GM21390 (cell line): ENCODE measurements around the gene ZDHHC14.
A peak's percentile ranks its signal among the peaks of the same experiment; 100 is the strongest.

Experiments used
- ATAC-seq: cut with Tn5 transposase; IDR thresholded peaks from one replicate; pipeline ENCODE4 v1.9.1; 2021; ENCODE audit not compliant: unreplicated experiment

ZDHHC14 gene

GRCh38 chr6:157530126-157530525 is 149.1 kb downstream of the ZDHHC14 start:
- ATAC-seq = no peak

- ATAC-seq = no peak
Measured at GRCh38 chr6:157530724-157531168, 149.8 kb downstream of the ZDHHC14 start.

DNA sequence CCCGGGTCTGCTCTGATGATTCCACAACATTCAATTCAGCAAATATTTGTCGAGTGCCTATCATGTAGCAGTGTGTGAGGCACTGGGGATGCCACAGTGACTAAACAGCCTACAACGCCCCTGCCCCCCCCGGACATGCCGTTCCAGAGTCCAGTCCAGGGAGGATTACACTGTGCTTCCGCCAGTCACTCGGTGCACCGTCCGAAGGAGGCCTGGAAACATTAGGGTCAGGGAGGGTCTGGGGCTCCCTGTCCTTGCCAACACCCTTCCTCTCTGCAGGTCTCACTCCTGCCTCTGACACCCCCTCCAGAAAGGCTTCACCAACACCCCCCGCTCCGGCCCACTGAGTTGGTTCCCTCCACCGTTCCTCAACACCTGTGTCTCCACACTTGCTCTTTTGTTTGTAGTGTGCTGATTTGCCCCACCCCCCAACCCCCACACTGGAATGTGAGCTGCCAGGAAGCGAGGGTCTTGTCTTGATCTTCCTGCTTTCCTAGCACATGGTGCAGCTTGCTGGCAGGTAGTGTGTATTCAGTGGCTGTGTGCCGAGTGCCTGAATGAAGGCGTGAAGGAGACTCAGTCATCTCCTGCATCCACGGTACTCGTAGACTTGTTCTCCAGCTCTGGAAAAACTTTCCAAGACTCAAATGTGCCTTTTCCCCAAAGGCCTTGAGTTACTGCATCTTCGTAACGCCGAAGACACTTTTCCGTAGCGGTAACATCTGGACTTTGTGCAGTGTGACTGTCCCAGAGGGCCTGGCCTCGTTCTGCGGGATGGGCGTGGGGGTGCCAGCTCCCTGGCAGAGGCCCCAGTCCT is 150.4 kb downstream of the ZDHHC14 start:
- no peak for ATAC-seq

- ATAC-seq = no peak
Measured at GRCh38 chr6:157531986-157532365, 151.0 kb downstream of the ZDHHC14 start.

GRCh38 chr6:157533048-157533871 is 152.3 kb downstream of the ZDHHC14 start:
- ATAC-seq = no peak

GRCh38 chr6:157534134-157534871 is 153.3 kb downstream of the ZDHHC14 start:
- ATAC-seq = no peak

DNA sequence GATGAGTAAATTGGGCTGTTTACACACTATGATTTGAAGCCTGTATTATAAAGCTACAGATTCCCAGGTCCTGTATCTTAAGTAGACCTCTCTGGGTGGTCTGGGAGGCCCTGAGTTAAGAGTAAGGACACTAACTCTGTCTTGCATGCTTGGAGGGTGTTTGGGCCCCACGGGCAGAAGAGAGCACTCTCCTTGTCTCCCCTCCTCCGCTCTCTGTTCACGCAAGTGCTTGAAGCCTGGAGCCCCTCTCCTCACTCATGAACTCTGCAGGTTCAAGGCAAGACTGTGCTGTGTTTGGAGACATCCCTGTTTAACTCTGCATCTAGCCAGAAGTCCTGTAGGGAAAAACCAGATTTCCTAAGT is 154.0 kb downstream of the ZDHHC14 start:
- ATAC-seq = no peak

GRCh38 chr6:157535340-157536222 is 154.6 kb downstream of the ZDHHC14 start:
- ATAC-seq = peak; percentile 74

DNA sequence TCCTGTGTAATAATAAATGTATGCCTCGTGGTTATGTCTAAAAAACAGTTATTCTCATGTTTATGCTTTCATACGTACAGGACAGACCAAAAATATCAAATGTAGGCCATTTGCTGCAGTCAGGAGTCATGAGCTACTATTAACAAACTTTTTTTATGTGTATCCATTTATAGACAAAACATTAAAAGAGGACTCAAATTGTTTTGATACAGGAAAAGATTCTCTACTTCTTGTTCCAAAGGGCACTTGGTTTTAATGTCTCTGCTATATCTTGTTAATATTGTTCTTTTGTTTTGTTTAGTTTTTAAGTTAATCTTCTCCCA is 155.2 kb downstream of the ZDHHC14 start:
- ATAC-seq = no peak

DNA sequence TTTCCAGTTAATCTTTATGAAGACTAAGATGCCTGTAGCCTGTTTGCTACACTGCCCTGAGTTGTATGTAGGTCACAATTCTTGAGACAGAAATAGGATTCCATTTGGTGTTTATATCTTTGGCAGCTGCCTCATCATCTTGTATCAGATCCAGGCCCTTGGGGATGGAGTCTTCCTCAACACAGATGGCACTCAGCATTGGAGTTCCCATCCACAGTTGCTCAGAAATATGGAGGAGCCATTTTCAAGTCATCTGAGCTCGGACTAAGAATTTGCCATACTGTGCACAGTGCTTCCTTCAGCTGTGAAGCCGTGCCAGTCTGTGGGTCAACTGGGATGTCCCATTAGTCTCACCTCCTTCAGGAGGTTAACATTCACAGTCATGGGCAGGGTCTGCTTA is 156.6 kb downstream of the ZDHHC14 start:
- no peak for ATAC-seq

GRCh38 chr6:157538168-157538567 is 157.2 kb downstream of the ZDHHC14 start:
- ATAC-seq = no peak

- ATAC-seq = no peak
Measured at GRCh38 chr6:157538698-157539097, 157.7 kb downstream of the ZDHHC14 start.

DNA sequence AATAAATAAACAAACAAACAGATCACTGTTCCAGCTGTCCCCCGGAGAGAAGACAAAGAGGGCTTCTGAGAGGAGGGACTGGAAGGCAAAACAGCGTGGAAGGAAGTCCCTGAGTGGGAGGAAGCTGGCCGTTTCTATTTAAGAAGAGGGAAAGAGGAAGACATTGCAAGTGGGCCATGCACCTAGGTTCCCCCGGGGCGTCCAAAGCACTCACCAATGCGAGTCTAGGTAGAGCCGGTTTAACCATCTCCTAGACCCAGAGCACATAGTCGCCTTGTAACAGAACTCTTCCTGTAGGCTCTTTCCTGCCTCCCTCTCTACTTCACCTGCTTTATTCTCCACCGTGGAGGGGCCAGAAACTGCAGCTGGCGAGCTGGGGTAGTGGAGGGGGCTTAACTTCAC is 158.4 kb downstream of the ZDHHC14 start:
- ATAC-seq = no peak

DNA sequence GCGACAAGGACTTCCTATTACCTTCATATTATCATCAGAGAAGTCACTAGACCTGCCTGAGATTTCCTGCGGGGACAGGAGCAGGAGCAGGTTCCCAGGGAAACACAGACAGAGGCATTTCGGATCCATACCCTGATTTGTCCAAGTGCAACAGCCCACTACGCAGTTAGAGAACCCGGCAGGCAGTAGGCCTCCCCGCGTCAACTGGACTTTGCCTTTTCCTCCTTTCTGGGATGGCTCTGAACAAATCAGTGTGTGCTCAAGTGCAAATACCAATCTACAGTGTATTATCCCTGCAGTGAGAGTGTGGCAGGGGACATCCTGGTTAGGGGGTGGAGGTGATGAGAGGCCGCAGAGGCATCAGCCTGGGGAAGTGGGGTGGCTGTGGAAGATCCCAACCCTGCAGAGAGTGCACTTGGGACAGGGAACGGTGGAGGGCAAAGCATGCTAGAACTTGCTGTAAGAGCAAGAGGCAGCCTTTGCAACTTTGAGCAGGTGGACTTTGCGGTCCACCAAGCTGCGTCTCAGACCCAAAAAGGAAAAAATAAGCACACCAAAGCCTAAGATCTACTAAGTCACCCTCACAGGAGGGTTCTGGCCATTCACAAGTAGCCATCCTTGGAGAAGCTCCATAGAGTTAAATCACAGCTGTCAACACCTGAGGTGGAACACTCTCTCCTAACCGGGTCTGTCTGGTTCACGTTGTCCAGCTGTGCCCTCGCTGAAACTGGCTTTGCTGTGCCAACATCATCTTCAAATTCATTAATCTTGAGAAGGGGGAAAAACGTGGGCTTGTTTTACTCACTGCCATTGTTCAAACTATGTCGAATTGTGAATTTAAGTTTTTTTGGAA is 159.1 kb downstream of the ZDHHC14 start:
- ATAC-seq = no peak

DNA sequence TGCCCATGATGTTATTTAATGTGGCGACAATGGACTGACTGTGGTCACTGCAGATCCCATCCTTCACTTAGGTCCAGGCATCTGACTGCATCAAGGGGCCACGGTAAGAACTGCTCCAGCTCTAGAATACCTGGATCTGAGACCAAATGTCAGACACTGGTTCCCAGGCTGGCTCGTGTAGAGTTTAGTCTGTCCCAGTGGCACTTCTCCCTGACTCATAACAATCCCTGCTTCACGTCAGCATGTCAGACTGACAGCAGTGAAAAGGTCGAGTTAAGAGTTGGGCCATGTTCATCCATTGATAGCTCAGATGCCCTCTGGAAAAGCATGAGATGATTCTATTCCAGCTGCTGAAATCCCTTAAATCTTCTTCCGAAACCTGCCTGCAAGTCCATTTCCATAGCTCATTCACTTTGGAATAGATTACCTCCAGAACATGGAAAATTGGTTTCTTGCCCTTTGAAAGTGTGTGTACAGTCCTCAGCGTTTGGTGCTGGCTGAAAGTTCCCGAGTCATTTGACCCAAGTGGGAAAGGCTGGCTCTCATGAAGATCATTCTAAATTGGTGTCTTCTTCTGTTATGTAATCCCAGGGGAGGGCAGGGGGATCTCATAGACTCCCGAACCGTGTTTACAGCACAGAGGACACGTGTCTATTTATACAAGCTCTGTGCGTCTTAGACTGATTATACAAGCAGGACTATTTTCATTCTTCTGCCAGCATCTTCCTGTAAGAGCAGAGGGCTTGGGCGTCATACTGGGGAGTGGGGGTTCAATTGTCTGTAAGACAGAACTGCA is 160.8 kb downstream of the ZDHHC14 start:
- no peak for ATAC-seq

DNA sequence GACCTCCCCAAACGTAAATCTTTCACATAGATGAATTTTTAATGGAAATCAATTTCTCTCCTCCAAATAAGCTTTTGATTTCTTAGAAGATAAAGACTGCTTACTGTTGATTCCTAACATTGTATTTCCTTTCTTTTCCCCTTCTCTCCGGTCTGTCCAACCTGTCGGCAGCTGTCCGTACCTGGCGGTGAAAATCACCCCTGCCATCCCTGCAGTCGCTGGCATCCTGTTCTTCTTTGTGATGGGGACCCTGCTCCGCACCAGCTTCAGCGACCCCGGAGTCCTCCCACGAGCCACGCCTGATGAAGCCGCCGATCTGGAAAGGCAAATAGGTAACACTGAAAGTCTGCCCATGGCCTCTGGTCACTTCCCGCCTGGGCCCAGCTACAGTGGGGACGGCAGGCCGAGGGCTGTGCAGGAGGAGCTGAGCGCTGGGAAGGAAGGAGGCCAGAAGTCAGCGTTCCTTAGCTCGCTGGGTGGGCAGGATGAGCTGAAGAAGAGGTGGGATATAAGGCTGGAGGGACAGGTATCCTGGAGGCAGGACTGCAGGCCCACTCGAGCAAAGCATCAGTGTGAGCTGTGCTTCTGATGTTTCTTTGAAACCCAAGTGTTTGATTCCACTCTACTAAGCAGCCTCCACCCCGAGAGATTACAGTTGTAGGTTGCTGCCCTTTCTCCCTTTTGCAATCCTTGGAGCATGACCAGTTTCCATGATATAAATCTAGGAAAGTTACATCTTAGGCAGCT is 161.6 kb downstream of the ZDHHC14 start:
- no peak for ATAC-seq

- ATAC-seq = no peak
Measured at GRCh38 chr6:157546321-157546720, 165.3 kb downstream of the ZDHHC14 start.

GRCh38 chr6:157547112-157547511 is 166.1 kb downstream of the ZDHHC14 start:
- ATAC-seq = no peak
